ENCODE measurements around the gene DOCK2. TPM values are rescaled to one million over a fixed set of nuclear protein-coding genes. Genes with fewer than 3 reads are reported as not detected.

Gene DOCK2
- total RNA-seq, 2 donors from 2014 or later: 210 to 220 TPM

- no peak for ATAC-seq
- no peak overlapping the region for H3K27ac Mint-ChIP-seq
- H3K36me3 Mint-ChIP-seq: peaks cover 54 to 81% of the 10 kb centered on the region in 2 donors
- H3K9me3 Mint-ChIP-seq: peaks cover 6 to 41% of the 10 kb centered on the region in 2 donors
- DNase-seq (ENCODE audit: low spot score in 2 of 2): no peak
These were observed 213.3 kb downstream of the DOCK2 start for GRCh38 chr5:169850409-169850808.

DNA sequence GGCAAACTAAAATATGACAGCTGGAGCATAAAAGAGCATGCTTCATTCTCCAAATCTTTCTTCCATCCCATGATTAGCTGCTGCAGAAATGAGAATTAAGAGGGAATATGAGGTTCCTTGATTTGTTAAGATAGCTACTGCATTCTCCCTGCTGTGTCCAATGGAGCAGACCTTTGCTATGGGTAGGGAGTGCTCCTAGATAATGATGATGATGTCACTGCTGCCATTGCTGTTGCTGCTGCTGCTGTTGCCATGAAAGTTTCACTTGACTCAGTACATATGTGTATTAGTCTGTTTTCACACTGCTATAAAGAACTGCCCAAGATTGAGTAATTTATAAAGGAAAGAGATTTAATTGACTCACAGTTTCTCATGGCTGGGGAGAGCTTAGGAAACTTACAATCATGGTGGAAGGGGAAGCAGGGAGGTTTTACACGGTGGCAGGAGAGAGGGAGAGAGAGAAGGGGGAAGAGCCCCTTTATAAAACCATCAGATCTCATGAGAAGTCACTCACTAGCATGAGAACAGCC is 214.3 kb downstream of the DOCK2 start:
- Mint-ChIP-seq H3K36me3 (peaks cover 52 to 85% of the 10 kb centered on the region in 2 donors), H3K9me3 (peaks cover 6 to 46% of the 10 kb centered on the region in 2 donors), H3K27ac (no peak overlapping the region)

DNA sequence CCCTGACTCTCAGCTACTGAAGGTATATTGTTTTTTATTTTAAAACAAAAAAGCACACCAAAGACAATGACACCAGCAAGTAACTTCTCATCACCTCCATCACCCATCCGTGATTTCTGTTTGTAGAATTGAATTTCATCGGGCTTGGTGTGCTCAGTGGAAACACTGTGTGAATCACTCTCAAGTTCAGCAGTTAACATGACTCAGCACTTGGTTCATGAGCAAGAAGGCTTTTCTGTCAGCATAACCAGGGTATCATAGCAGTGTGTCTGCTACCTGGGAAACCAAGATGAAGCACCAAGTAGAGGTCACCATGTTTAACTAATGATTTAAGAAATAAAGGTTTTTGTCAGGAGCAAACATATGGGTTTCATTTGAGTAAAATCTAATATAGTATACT is 219.5 kb downstream of the DOCK2 start:
- no peak overlapping the region for H3K27ac Mint-ChIP-seq
- ATAC-seq (peak; percentile 72 to 74), DNase-seq (ENCODE audit: low spot score in 2 of 2) (no peak)
- H3K36me3 Mint-ChIP-seq: peaks cover 18 to 48% of the 10 kb centered on the region in 2 donors
- H3K9me3 Mint-ChIP-seq: peaks cover 0 to 17% of the 10 kb centered on the region in 2 donors

More for the DNA sequence above, 214.3 kb downstream of the DOCK2 start:
- DNase-seq (ENCODE audit: low spot score in 2 of 2) (no peak), ATAC-seq (peak; percentile 24 to 49)

DNA sequence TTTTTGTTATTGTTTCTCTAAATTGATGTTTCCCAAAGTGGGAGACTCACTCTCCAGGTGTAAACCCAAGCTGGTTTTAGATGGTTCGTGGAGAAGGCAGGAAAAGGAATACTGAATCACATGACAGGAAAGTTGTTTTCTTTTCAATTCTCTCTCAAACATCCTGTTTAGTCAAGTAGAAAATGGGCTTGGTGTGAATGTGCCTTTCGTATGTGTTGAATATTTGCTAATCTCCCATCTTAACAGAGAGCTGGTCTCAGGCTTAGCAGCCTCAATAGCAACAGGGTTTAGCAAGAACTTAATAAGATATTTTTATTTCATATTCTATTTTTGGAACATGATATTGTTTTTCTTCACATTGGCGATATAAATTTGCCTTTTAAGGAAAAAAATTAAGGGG is 223.5 kb downstream of the DOCK2 start:
- ATAC-seq: no peak
- Mint-ChIP-seq H3K27ac (peak overlapping the region in 1 of 2 donors; percentile 25), H3K9me3 (peaks cover 0 to 3% of the 10 kb centered on the region in 2 donors), H3K36me3 (peaks cover 0 to 18% of the 10 kb centered on the region in 2 donors)
- DNase-seq (ENCODE audit: low spot score in 2 of 2): no peak

DNA sequence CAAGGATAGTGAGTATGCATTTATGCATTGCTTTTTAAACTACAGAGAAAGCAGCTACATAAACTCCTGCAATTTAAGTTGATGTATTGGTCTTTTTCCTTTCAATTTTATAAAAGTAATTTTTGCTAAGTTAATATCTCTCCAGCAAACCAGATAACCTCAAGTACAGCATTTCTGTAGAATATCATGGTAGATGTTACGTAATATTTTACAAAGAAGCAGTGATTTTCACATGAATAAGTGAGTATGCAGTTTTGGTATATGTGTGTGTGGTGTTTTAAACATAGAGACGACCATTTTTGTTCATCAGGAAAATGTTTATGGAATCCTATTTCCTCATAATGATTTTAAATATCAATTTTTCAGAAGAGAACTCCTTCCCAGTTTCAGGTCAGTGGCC is 224.4 kb downstream of the DOCK2 start:
- DNase-seq (ENCODE audit: low spot score in 2 of 2): no peak
- ATAC-seq: no peak
- peaks cover 0 to 14% of the 10 kb centered on the region in 2 donors for H3K36me3 Mint-ChIP-seq
- H3K27ac Mint-ChIP-seq: no peak overlapping the region
- no peaks in the 10 kb centered on the region for H3K9me3 Mint-ChIP-seq

GRCh38 chr5:169861934-169862333 is 224.9 kb downstream of the DOCK2 start:
- H3K27ac Mint-ChIP-seq: no peak overlapping the region

DNA sequence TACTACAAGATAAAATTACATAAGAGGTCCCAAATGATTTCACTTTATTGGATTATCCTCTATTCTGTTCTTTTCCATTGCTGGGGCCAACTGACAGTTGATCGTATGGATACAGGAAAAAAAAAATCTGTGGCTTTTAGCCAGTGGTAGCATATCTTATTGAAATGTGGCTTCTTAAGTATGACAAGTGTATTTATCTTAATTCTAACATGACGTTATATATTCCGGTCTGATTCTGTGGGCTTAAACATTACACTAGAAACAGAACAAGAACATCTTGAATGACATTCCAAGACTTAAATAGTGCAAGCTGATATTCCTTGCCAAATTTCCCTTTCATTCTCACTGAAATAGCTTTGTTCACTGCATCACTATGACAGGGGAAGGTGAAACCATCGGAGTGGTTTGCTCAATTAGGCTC is 225.3 kb downstream of the DOCK2 start:
- Mint-ChIP-seq H3K9me3 (no peaks in the 10 kb centered on the region), H3K36me3 (peaks cover 4 to 10% of the 10 kb centered on the region in 2 donors), H3K27ac (no peak overlapping the region)
- no peak for DNase-seq (ENCODE audit: low spot score in 2 of 2)
- no peak for ATAC-seq

More at GRCh38 chr5:169861934-169862333, 224.9 kb downstream of the DOCK2 start:
- no peak for ATAC-seq
- Mint-ChIP-seq H3K36me3 (peaks cover 4 to 12% of the 10 kb centered on the region in 2 donors), H3K9me3 (no peaks in the 10 kb centered on the region)
- no peak for DNase-seq (ENCODE audit: low spot score in 2 of 2)

DNA sequence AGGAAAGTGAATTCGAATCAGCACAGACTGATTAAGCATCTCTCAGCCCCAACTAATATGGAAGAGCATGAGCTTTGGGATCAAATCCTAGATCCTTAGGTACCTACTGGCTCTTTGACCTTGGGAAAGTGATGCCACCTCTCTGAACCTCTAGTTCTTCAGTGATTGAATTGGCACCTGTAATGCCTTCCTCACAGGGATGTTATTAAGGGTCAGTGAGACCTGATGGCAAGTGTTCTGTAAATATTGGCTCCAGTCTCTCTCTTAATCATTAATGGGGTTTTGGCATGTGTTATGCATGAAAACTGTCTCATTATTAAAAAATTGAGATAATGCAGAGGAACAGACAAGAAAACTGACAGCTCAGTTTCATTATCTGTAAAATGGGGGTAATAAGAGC is 227.4 kb downstream of the DOCK2 start:
- H3K27ac Mint-ChIP-seq: peak overlapping the region in 1 of 2 donors; percentile 53
- DNase-seq (ENCODE audit: low spot score in 2 of 2) (no peak), ATAC-seq (no peak)
- H3K36me3 Mint-ChIP-seq: peaks cover 4 to 5% of the 10 kb centered on the region in 2 donors
- no peaks in the 10 kb centered on the region for H3K9me3 Mint-ChIP-seq

DNA sequence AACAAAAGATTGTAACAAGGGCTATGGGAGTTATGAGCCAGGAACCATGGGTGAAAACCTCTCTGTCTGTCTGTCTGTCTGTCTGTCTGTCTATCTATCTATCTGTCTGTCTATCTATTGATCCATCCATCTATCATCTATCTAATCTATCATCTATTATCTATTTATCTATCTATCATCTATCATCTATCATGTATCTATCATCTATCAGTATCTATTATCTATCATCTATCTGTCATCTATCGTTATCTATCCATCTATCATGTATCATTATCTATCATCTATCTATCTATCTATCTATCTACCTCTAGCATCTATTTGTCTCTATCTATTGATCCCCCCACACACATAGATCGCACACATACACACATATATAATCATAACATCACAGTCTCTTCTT is 230.3 kb downstream of the DOCK2 start:
- no peak for DNase-seq (ENCODE audit: low spot score in 2 of 2)
- Mint-ChIP-seq H3K27ac (no peak overlapping the region), H3K9me3 (no peaks in the 10 kb centered on the region), H3K36me3 (peaks cover 0 to 4% of the 10 kb centered on the region in 2 donors)
- no peak for ATAC-seq

DNA sequence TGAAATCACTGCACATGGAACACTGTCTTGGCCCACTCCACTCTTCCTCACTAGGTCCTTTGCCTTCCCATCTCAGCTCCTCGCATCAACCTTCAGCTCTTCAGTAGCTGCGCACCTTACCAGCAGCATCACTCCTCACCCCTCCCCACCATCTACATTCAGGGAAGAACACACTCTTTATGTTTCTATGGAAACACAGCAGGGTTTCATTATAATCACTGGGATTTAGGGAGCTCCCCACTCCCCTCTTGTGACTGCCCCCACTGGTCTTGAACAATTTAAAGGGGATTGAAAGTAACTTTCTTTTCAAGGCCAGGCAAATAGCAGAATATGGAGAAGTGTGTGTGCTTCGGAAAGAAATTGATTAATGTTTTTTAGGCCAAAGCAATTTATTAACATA is 232.0 kb downstream of the DOCK2 start:
- Mint-ChIP-seq H3K9me3 (no peaks in the 10 kb centered on the region), H3K27ac (no peak overlapping the region), H3K36me3 (peaks cover 0 to 4% of the 10 kb centered on the region in 2 donors)
- ATAC-seq (no peak), DNase-seq (ENCODE audit: low spot score in 2 of 2) (no peak)

DNA sequence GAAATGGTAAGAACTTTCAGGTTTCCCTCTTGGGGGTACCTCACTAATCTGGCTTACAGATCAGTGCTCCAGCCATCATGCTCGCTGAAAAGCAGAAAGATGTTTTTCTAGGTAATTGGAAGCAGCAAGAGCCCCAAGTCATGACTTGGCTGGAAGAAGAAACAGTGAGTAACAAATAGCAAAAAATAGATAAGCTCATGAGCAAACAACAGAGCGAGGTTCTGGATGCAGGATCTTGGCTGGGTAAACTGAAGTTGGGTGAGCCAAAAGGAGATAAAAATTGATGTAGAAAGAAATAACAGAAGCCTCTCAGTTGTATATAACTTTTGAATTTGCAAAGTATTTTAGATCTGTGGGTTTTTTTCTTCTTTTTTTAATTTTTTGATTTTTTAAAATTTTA is 233.1 kb downstream of the DOCK2 start:
- no peak for ATAC-seq
- H3K36me3 Mint-ChIP-seq: peaks cover 0 to 4% of the 10 kb centered on the region in 2 donors
- H3K9me3 Mint-ChIP-seq: no peaks in the 10 kb centered on the region
- DNase-seq (ENCODE audit: low spot score in 2 of 2): no peak
- H3K27ac Mint-ChIP-seq: no peak overlapping the region

GRCh38 chr5:169871826-169872490 is 234.9 kb downstream of the DOCK2 start:
- Mint-ChIP-seq H3K9me3 (no peaks in the 10 kb centered on the region), H3K36me3 (peaks cover 4 to 8% of the 10 kb centered on the region in 2 donors), H3K27ac (no peak overlapping the region)
- DNase-seq (ENCODE audit: low spot score in 2 of 2) (no peak), ATAC-seq (no peak)

DNA sequence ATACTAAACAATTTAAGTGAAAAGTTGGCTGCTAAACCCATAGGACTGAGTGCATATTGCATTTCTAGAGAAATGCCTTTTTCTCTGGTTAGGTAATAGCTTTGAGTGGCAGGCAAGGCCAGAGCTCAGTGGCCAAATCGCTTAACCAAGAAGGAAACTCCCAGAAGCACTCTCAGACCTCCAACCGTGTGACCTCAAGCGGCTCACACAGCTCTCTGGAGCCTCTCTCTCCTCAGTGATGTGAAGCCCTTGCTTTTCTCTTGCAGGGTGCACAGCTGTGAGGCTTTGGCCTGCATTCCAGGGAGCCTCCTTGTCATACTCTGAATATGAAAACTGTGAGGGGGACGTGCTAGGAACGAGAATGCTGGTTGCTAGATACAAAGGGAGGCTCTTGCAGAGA is 236.6 kb downstream of the DOCK2 start:
- H3K9me3 Mint-ChIP-seq: no peaks in the 10 kb centered on the region
- no peak for DNase-seq (ENCODE audit: low spot score in 2 of 2)
- H3K36me3 Mint-ChIP-seq: peaks cover 6 to 8% of the 10 kb centered on the region in 2 donors
- H3K27ac Mint-ChIP-seq: no peak overlapping the region
- ATAC-seq: no peak

DNA sequence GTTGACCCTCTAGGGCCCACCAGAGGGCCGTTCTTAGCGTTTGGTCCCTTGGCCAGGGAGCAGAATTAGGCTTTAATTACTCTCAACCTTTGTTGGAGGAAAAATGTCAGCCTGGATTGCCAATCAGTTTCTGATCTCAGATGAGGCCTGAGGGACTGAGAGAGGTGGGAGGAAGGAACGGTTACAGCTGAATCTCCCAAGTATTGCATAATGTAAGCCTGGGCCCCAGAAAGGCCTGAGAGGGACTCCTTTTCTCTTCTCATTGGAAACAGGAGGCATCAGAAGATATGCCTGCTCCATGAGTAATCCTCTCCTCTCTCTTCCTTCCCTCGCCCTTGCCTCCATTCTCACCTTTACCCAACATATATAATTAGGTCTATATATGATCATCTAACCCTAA is 237.5 kb downstream of the DOCK2 start:
- peaks cover 12 to 14% of the 10 kb centered on the region in 2 donors for H3K36me3 Mint-ChIP-seq
- DNase-seq (ENCODE audit: low spot score in 2 of 2): no peak
- H3K27ac Mint-ChIP-seq: no peak overlapping the region
- no peak for ATAC-seq
- H3K9me3 Mint-ChIP-seq: no peaks in the 10 kb centered on the region

DNA sequence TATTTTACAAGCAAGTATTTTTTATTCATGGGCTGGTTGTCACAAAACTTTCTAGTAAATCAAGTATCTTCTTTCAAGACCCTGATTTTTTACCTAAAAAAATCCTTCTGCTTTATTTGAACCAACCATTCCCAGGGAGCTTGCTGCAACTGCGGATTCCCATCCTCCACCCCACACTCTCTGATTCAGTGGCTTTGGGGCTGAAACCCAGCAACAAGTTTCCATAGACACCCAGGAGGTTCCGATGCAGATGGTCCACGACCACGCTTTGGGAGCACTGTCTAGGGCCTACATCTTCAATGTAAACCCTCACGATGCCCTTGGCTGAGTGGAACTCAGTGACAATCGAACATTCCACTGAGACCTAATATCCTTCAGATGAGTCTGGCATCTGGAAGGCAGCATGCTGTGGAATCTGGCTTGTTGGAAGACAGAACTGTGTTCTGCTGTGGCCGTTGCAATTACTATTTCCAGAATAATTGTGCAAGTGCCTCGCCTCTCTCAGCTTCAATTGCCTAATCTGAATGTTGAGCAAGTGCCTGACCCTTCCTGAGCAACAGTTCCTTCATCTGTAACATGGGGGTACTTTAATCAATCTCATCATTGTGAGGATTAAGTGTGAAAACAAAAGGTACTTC is 238.1 kb downstream of the DOCK2 start:
- Mint-ChIP-seq H3K9me3 (no peaks in the 10 kb centered on the region), H3K27ac (peak overlapping the region in 1 of 2 donors; percentile 15), H3K36me3 (peaks cover 12 to 14% of the 10 kb centered on the region in 2 donors)
- ATAC-seq: no peak
- DNase-seq (ENCODE audit: low spot score in 2 of 2): no peak

- H3K36me3 Mint-ChIP-seq: peaks cover 12 to 14% of the 10 kb centered on the region in 2 donors
- H3K9me3 Mint-ChIP-seq: no peaks in the 10 kb centered on the region
- ATAC-seq (no peak), DNase-seq (ENCODE audit: low spot score in 2 of 2) (no peak)
- peak overlapping the region in 1 of 2 donors; percentile 15 for H3K27ac Mint-ChIP-seq
These were observed 238.7 kb downstream of the DOCK2 start for GRCh38 chr5:169875731-169876130.

DNA sequence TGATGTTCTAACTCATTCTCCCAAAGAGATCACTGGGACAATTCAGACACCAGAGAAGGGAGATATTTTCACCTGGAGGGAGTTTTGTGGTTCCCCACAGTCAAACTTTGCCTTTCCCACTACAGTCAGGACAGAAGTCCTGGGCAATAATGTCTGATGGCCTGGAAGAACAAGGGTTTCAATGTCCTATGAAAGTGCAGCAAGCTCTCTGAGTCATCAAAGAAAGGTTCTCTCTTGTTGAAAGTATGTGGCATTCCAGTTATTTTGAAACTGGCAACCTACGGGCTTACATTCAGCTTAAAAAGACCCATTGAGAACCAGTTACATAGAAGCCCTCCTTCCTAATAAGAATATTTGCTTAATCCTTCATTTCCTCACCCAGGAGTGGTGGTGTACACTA is 239.3 kb downstream of the DOCK2 start:
- peaks cover 12 to 14% of the 10 kb centered on the region in 2 donors for H3K36me3 Mint-ChIP-seq
- peak overlapping the region in 1 of 2 donors; percentile 15 for H3K27ac Mint-ChIP-seq
- H3K9me3 Mint-ChIP-seq: no peaks in the 10 kb centered on the region
- DNase-seq (ENCODE audit: low spot score in 2 of 2): no peak
- ATAC-seq: peak in 1 of 2 donors; percentile 68

All from activated naive CD4-positive, alpha-beta T cell treated with anti-CD3 and anti-CD28 coated beads, Interleukin-2, amount 50 U/mL, for 72 hours (primary cell).